Stimulated activated naive CD8-positive, alpha-beta T cell treated with anti-CD3 and anti-CD28 coated beads, Interleukin-15, Interleukin-2, amounts not matched to agents 100 U/mL and 50 U/mL, for 24 hours (primary cell): Measurements from ENCODE around the gene KIAA1755.

Experiments
- ATAC-seq: fragments of 150-1000 bp; cut with Tn5 transposase; one replicate; pipeline ENCODE4 v1.10.0; 2021
- DNase-seq: peaks from one replicate; pipeline ENCODE4 v3.0.0; 2021

KIAA1755 gene

GRCh38 chr20:38181971-38182370 lies 78.6 kb downstream of the KIAA1755 start:
- no peak for DNase-seq
- ATAC-seq = no peak

- no peak for DNase-seq
Measured at GRCh38 chr20:38181207-38181801, 79.2 kb downstream of the KIAA1755 start.

GRCh38 chr20:38180781-38181180 lies 79.8 kb downstream of the KIAA1755 start:
- ATAC-seq (no peak), DNase-seq (no peak)

More at GRCh38 chr20:38181207-38181801, 79.2 kb downstream of the KIAA1755 start:
- no peak for ATAC-seq

- ATAC-seq (no peak), DNase-seq (no peak)
Measured at GRCh38 chr20:38179846-38180245, 80.7 kb downstream of the KIAA1755 start.

- ATAC-seq (no peak), DNase-seq (no peak)
Measured at GRCh38 chr20:38178581-38178980, 82.0 kb downstream of the KIAA1755 start.

- DNase-seq (no peak), ATAC-seq (no peak)
Measured at GRCh38 chr20:38178065-38178491, 82.5 kb downstream of the KIAA1755 start.

GRCh38 chr20:38177201-38177600 lies 83.3 kb downstream of the KIAA1755 start:
- no peak for DNase-seq
- ATAC-seq = no peak

GRCh38 chr20:38175304-38176180 lies 85.0 kb downstream of the KIAA1755 start:
- DNase-seq = no peak

GRCh38 chr20:38173237-38174156 lies 87.0 kb downstream of the KIAA1755 start:
- no peak for ATAC-seq
- DNase-seq = no peak

More at GRCh38 chr20:38175304-38176180, 85.0 kb downstream of the KIAA1755 start:
- ATAC-seq = no peak

- no peak for DNase-seq
Measured at GRCh38 chr20:38172408-38172807, 88.1 kb downstream of the KIAA1755 start.

GRCh38 chr20:38171675-38172043 lies 88.9 kb downstream of the KIAA1755 start:
- DNase-seq (no peak), ATAC-seq (no peak)

More at GRCh38 chr20:38172408-38172807, 88.1 kb downstream of the KIAA1755 start:
- no peak for ATAC-seq

GRCh38 chr20:38170826-38171674 lies 89.5 kb downstream of the KIAA1755 start:
- ATAC-seq (no peak), DNase-seq (no peak)

- DNase-seq (no peak), ATAC-seq (no peak)
Measured at GRCh38 chr20:38170219-38170825, 90.2 kb downstream of the KIAA1755 start.

GRCh38 chr20:38169636-38170193 lies 90.8 kb downstream of the KIAA1755 start:
- no peak for DNase-seq
- no peak for ATAC-seq

GRCh38 chr20:38168791-38169589 lies 91.5 kb downstream of the KIAA1755 start:
- ATAC-seq (no peak), DNase-seq (no peak)

- peak; percentile 80 for ATAC-seq
Measured at GRCh38 chr20:38167851-38168760, 92.4 kb downstream of the KIAA1755 start.

GRCh38 chr20:38167328-38167850 lies 93.1 kb downstream of the KIAA1755 start:
- no peak for DNase-seq
- no peak for ATAC-seq

More at GRCh38 chr20:38167851-38168760, 92.4 kb downstream of the KIAA1755 start:
- no peak for DNase-seq

GRCh38 chr20:38166703-38167233 lies 93.8 kb downstream of the KIAA1755 start:
- ATAC-seq = no peak

More at GRCh38 chr20:38166703-38167233, 93.8 kb downstream of the KIAA1755 start:
- no peak for DNase-seq
